OCI-LY3 (cell line): ENCODE results near the gene ZNF630.

Experiments
- CTCF ChIP-seq: fragments of 200-600, 300-600 bp; sonication (generic); IDR thresholded peaks from 2 replicates; pipeline ENCODE4 v1.5.1; 2014; ENCODE audit warnings: antibody characterized with exemption, low read length, low read depth
- EZH2phosphoT487 ChIP-seq: fragments of 200-600 bp; shearing (Covaris generic); IDR thresholded peaks from 2 replicates; pipeline ENCODE4 v1.6.1; 2018; ENCODE audit warnings: antibody characterized with exemption, mixed run types, low read depth

- TF ChIP-seq CTCF (no peak), EZH2phosphoT487 (no peak)
Observed at GRCh38 chrX:48059296-48059639, 12.2 kb downstream of the ZNF630 start.
